SJSA1 (cell line): ENCODE data around the gene C1QTNF9B. TPM values are rescaled to one million over a fixed set of nuclear protein-coding genes. Genes with fewer than 3 reads are reported as not detected.
A peak's percentile ranks its signal among the peaks of the same experiment; 100 is the strongest.

ENCODE experiments used
- DNase-seq, 2 experiments: peaks; one replicate each; pipeline ENCODE4 v3.0.0-alpha.2; 2015 to 2020; ENCODE audit warnings: low spot score in 2 of 2, low read depth in 1 of 2
- H3K27ac ChIP-seq: fragments of 250-450 bp; sonication (Bioruptor Pico); 2 replicates; pipeline ENCODE4 v1.5.1; 2020; ENCODE audit warnings: mild to moderate bottlenecking, moderate library complexity
- H3K27me3 ChIP-seq: fragments of 250-450 bp; sonication (Bioruptor Pico); replicated peaks from 2 replicates; pipeline ENCODE4 v1.5.1; 2020; ENCODE audit warnings: mild to moderate bottlenecking, moderate library complexity
- H3K36me3 ChIP-seq: fragments of 250-450 bp; sonication (Bioruptor Pico); 2 replicates; pipeline ENCODE4 v1.5.1; 2020; ENCODE audit warnings: mild to moderate bottlenecking
- H3K4me1 ChIP-seq: fragments of 250-450 bp; sonication (Bioruptor Pico); replicated peaks from 2 replicates; pipeline ENCODE4 v1.6.1; 2021; ENCODE audit warnings: mild to moderate bottlenecking
- H3K4me3 ChIP-seq: fragments of 250-450 bp; sonication (Bioruptor Pico); 2 replicates; pipeline ENCODE4 v1.5.1; 2020; ENCODE audit warnings: mild to moderate bottlenecking
- H3K9me3 ChIP-seq: fragments of 250-450 bp; sonication (Bioruptor Pico); replicated peaks from 2 replicates; pipeline ENCODE4 v1.5.1; 2020; ENCODE audit warnings: mild to moderate bottlenecking
- total RNA-seq: library from RNA; depleted of rRNA; stranded (reverse); fragments of >200 nt; shearing (Covaris generic); gene quantifications from 2 replicates; pipeline ENCODE4 v1.2.3, GENCODE V29; 2014

The C1QTNF9B gene
- total RNA-seq, 1 experiment from 2014 or later: 0.08 TPM

GRCh38 chr13:23859904-23860303 lies 37.4 kb downstream of the C1QTNF9B start:
- Histone ChIP-seq H3K4me3 (no peak overlapping the region), H3K27ac (no peak overlapping the region), H3K9me3 (no peaks in the 10 kb centered on the region), H3K27me3 (no peaks in the 10 kb centered on the region), H3K36me3 (no peaks in the 10 kb centered on the region), H3K4me1 (no peaks in the 10 kb centered on the region)
- DNase-seq: no peak

- Histone ChIP-seq H3K4me1 (no peaks in the 10 kb centered on the region), H3K27ac (no peak overlapping the region), H3K36me3 (no peaks in the 10 kb centered on the region), H3K27me3 (no peaks in the 10 kb centered on the region), H3K9me3 (no peaks in the 10 kb centered on the region), H3K4me3 (no peak overlapping the region)
- DNase-seq: no peak
Measured at GRCh38 chr13:23859455-23859854, 37.8 kb downstream of the C1QTNF9B start.

- no peak for DNase-seq
Measured at GRCh38 chr13:23858546-23858945, 38.8 kb downstream of the C1QTNF9B start.

DNA sequence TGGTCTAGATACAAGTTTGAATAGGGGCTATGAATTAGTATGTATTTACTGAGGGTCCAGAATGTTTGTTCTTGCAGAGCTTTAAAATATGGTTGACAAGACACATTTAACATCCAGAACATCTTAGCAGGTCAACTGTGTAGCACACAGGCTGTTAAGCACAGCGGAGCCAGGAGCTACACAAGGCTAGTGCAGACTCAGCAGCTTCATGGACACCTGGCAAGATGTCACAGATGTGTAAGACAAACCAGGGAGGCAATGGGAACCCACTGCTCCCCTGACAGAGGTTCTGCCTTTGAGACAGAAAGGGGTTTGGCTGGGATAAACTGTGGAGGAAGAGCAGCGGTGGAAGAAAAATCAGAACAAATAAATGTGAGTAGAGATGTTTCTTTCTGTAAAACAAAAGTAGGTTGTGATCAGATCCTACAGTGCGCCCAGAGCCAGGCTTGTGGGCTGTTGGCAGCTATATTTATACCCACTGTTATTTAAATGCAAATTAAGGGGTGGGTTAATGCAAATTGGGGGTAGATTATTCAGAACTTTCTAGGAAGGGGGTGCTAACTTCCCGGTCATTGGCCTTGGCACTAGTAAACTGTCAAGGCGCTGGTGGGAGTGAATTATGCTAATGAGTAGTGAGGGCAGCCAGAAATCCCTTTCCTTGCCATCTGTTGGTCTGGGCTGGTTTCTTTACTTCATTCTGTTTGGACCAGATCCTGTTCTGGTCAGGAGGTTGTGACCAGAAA lies 41.1 kb downstream of the C1QTNF9B start:
- H3K4me1 ChIP-seq: peaks cover 6% of the 10 kb centered on the region
- no peak overlapping the region for H3K27ac ChIP-seq

More at GRCh38 chr13:23858546-23858945, 38.8 kb downstream of the C1QTNF9B start:
- H3K9me3 ChIP-seq: no peaks in the 10 kb centered on the region
- no peaks in the 10 kb centered on the region for H3K4me1 ChIP-seq
- H3K36me3 ChIP-seq: no peaks in the 10 kb centered on the region
- H3K4me3 ChIP-seq: no peak overlapping the region
- no peak overlapping the region for H3K27ac ChIP-seq
- no peaks in the 10 kb centered on the region for H3K27me3 ChIP-seq

DNA sequence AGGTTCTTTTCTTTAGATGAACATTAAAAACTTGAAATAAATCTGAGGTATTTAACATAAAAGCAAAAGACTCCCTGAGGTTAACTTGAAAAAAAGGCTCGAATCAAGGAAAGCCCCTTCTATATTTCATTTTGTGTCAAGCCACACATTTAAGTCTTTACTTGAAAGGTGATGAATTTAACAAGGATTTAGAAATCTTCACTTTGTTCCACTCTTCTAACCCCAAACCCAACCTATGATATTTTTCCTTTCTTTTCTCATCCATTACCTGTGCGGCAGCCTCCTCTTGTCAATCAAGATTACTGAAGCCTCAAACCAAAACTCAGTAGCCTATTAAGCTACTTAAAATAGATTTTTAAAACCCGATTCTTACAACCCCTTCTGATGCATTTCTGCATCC lies 41.9 kb downstream of the C1QTNF9B start:
- no peaks in the 10 kb centered on the region for H3K36me3 ChIP-seq
- H3K4me1 ChIP-seq: peaks cover 6% of the 10 kb centered on the region
- H3K27ac ChIP-seq: no peak overlapping the region
- no peak overlapping the region for H3K4me3 ChIP-seq
- H3K27me3 ChIP-seq: no peaks in the 10 kb centered on the region
- no peaks in the 10 kb centered on the region for H3K9me3 ChIP-seq
- no peak for DNase-seq

More for the DNA sequence above, 41.1 kb downstream of the C1QTNF9B start:
- DNase-seq: no peak
- no peak overlapping the region for H3K4me3 ChIP-seq
- H3K36me3 ChIP-seq: no peaks in the 10 kb centered on the region
- no peaks in the 10 kb centered on the region for H3K9me3 ChIP-seq
- H3K27me3 ChIP-seq: no peaks in the 10 kb centered on the region

DNA sequence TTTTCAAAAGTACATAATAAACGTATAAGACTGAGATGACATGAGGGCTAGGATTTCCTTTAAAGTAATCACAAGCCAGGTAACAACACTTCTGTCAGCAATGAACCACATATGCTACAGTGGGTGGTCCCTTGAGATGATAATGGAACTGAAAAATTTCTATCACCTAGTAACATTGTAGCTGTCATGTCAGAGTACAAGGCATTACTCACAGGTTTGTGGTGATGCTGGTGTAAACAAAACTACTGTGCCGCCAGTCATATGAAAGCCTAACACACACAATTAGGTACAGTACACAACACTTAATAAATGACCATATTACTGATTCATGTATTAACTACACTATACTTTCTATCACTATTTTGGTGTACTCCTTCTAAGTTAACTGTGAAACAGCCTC lies 45.0 kb downstream of the C1QTNF9B start:
- peak in 1 of 2 experiments; percentile 28 for DNase-seq

GRCh38 chr13:23851106-23851505 lies 46.2 kb downstream of the C1QTNF9B start:
- no peaks in the 10 kb centered on the region for H3K36me3 ChIP-seq
- no peaks in the 10 kb centered on the region for H3K27me3 ChIP-seq
- H3K9me3 ChIP-seq: no peaks in the 10 kb centered on the region
- peaks cover 6% of the 10 kb centered on the region for H3K4me1 ChIP-seq
- H3K4me3 ChIP-seq: no peak overlapping the region
- DNase-seq: no peak
- H3K27ac ChIP-seq: no peak overlapping the region

More for the DNA sequence above, 45.0 kb downstream of the C1QTNF9B start:
- Histone ChIP-seq H3K27ac (no peak overlapping the region), H3K4me1 (peaks cover 6% of the 10 kb centered on the region), H3K9me3 (no peaks in the 10 kb centered on the region), H3K4me3 (no peak overlapping the region), H3K36me3 (no peaks in the 10 kb centered on the region), H3K27me3 (no peaks in the 10 kb centered on the region)

DNA sequence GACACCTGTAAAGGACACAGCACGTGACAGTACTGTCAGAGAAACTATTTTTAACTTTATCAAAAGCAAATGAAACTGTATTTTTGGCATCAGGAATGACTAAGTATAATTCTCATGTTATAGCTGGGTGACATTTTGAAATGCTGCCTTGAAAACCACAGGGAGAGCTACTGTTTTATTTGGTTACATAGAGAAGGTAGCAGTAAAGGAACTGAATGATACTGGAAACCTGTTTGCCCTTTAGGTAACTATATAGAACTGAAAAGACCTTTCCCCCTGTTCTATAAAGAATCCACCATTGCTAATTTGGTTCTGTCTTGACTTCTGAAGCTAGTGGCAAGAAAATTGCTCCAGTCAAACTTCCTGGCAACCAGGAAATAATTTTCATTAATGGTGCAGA lies 47.2 kb downstream of the C1QTNF9B start:
- Histone ChIP-seq H3K4me3 (no peak overlapping the region), H3K4me1 (peaks cover 6% of the 10 kb centered on the region), H3K27me3 (no peaks in the 10 kb centered on the region), H3K9me3 (no peaks in the 10 kb centered on the region), H3K27ac (no peak overlapping the region), H3K36me3 (no peaks in the 10 kb centered on the region)
- no peak for DNase-seq

GRCh38 chr13:23849670-23850069 lies 47.6 kb downstream of the C1QTNF9B start:
- H3K27me3 ChIP-seq: no peaks in the 10 kb centered on the region
- peaks cover 6% of the 10 kb centered on the region for H3K4me1 ChIP-seq
- no peaks in the 10 kb centered on the region for H3K9me3 ChIP-seq
- H3K27ac ChIP-seq: no peak overlapping the region
- H3K4me3 ChIP-seq: no peak overlapping the region
- no peaks in the 10 kb centered on the region for H3K36me3 ChIP-seq
- no peak for DNase-seq

- no peak for DNase-seq
- Histone ChIP-seq H3K9me3 (no peaks in the 10 kb centered on the region), H3K36me3 (no peaks in the 10 kb centered on the region), H3K4me3 (no peak overlapping the region), H3K4me1 (peaks cover 6% of the 10 kb centered on the region), H3K27me3 (no peaks in the 10 kb centered on the region), H3K27ac (no peak overlapping the region)
Measured at GRCh38 chr13:23848646-23849141, 48.6 kb downstream of the C1QTNF9B start.

- Histone ChIP-seq H3K27me3 (no peaks in the 10 kb centered on the region), H3K36me3 (no peaks in the 10 kb centered on the region), H3K4me1 (peaks cover 6% of the 10 kb centered on the region), H3K9me3 (no peaks in the 10 kb centered on the region), H3K27ac (no peak overlapping the region), H3K4me3 (no peak overlapping the region)
- no peak for DNase-seq
Measured at GRCh38 chr13:23848019-23848418, 49.3 kb downstream of the C1QTNF9B start.

DNA sequence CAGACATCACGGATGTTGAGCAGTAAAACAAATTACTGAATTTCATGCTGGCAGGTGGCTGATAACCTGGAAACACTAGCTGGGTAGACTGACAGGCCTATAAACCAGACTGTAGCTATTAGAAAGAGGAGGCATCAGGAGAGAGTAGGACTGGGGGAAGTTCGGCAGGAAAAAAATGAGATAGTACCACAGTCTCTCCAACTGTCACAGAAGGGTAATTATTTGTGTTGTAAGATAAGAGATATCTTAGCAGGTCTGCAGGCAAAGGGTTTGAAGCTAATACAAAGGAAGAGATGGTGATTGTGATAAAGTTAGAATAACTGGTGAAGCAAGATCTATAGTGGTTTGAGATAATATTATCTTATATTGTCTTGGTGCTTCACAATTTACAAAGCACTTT lies 49.8 kb downstream of the C1QTNF9B start:
- no peak for DNase-seq
- H3K4me3 ChIP-seq: no peak overlapping the region
- peaks cover 4% of the 10 kb centered on the region for H3K4me1 ChIP-seq
- no peaks in the 10 kb centered on the region for H3K27me3 ChIP-seq
- no peaks in the 10 kb centered on the region for H3K9me3 ChIP-seq
- no peak overlapping the region for H3K27ac ChIP-seq
- no peaks in the 10 kb centered on the region for H3K36me3 ChIP-seq

- H3K4me3 ChIP-seq: no peak overlapping the region
- no peaks in the 10 kb centered on the region for H3K9me3 ChIP-seq
- no peak overlapping the region for H3K27ac ChIP-seq
- H3K4me1 ChIP-seq: no peaks in the 10 kb centered on the region
- no peaks in the 10 kb centered on the region for H3K36me3 ChIP-seq
- no peaks in the 10 kb centered on the region for H3K27me3 ChIP-seq
- DNase-seq: no peak
Measured at GRCh38 chr13:23845105-23845725, 52.1 kb downstream of the C1QTNF9B start.

DNA sequence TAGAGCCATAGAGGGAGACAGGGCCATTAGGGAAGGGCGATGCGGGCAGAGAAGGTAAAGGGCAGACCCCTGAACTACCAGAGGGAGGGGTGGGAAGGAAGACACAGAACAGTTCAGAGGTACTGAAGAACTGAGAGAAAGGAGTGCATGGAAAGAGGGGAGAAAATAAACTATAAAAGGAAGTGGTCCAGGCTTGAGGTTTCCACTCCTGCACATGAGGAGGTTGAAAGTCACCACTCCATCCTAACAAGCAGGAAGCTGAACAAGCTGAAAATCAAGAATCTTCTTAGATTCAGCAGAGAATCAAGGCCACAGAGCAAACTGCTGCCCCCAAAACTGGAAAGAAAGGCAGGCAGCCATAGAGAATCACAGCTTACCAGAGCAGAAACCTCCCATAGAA lies 53.2 kb downstream of the C1QTNF9B start:
- Histone ChIP-seq H3K4me3 (no peak overlapping the region), H3K36me3 (no peaks in the 10 kb centered on the region), H3K4me1 (no peaks in the 10 kb centered on the region), H3K27ac (no peak overlapping the region), H3K9me3 (no peaks in the 10 kb centered on the region), H3K27me3 (no peaks in the 10 kb centered on the region)
- DNase-seq: no peak
